Urothelium cell line (cell line): ENCODE data around the gene SLC2A2.
"Not testable (repeated sequence)": the region's sequence is repeated elsewhere in the genome, so short reads cannot be mapped to it uniquely, and the experiment has no call there.

ENCODE experiments used
- DNase-seq: peaks from one replicate; pipeline ENCODE4 v3.0.0; 2011; ENCODE audit warnings: low spot score, mixed read lengths
- FAIRE-seq: peaks from 2 replicates; lab custom pipeline; 2011; peaks lifted over from hg19 to GRCh38; lab: Jason Lieb, UNC

The SLC2A2 gene

DNA sequence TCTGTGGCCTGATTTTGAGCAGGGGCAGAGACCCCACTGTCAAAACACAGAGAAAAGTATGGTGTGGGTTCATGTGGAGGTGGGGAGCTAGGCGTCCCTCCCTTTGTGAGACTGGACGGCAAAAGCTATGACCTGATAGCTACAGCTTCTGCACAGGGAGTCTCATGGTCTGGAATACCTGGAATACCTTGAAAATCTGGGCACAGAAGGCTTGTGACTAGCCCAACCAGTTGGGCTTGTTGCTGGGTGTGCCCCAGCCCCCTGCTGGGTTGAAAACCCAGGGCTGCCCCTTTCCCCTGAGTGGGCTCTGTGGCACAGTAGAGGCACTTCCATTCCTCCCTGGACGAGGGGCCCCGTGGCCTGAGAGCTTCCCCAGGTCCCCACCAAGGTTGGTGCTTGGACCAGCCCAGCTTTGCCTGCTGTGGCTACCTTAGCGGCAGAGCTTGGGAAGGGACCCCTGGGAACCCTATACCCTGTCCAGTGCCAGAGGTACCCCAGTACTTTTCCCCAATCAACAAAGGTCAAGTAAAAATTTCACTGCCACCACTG is 37.3 kb downstream of the SLC2A2 start:
- FAIRE-seq (no peak), DNase-seq (no peak)

- DNase-seq (no peak), FAIRE-seq (no peak)
These were observed 38.1 kb downstream of the SLC2A2 start for GRCh38 chr3:170988378-170988777.

DNA sequence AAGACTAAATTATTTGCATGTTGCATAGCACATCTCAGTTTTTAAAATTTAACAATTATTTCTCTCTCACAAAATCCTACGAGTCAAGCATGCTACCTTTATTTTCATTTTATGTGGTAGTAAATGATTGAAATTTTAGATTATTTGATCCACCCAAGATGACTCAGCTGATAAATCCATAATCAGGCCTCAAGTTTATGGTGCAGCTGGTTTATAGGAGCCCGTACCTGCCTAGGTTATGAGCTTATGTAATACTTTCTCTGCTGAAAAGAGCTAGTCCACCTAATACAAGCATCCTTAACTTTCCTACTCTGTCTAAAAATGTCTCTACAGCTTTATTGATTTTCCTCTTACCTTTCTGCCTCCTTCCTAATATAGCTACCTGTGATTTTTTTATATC is 41.2 kb downstream of the SLC2A2 start:
- DNase-seq, result no peak
- FAIRE-seq, result no peak

- FAIRE-seq (no peak), DNase-seq (no peak)
These were observed 43.8 kb downstream of the SLC2A2 start for GRCh38 chr3:170982733-170983132.

DNA sequence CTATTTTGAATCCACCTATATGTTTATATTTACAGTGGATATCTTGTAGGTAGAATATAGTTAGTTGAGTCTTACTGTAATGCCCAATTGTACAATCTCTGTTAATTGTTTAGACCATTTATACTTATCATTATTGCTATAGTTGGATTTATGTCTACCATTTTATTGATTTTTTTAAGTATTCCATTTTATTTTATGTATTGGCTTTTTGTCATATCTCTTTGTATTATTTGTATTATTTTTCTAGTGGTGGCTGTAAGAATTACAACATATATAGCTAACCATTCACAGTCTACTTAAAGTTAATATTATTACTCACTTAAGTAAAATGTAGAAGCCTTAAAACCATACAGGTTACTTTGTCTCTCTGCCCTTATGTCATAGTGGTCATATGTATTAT is 46.1 kb downstream of the SLC2A2 start:
- DNase-seq, result no peak
- FAIRE-seq, result no peak

DNA sequence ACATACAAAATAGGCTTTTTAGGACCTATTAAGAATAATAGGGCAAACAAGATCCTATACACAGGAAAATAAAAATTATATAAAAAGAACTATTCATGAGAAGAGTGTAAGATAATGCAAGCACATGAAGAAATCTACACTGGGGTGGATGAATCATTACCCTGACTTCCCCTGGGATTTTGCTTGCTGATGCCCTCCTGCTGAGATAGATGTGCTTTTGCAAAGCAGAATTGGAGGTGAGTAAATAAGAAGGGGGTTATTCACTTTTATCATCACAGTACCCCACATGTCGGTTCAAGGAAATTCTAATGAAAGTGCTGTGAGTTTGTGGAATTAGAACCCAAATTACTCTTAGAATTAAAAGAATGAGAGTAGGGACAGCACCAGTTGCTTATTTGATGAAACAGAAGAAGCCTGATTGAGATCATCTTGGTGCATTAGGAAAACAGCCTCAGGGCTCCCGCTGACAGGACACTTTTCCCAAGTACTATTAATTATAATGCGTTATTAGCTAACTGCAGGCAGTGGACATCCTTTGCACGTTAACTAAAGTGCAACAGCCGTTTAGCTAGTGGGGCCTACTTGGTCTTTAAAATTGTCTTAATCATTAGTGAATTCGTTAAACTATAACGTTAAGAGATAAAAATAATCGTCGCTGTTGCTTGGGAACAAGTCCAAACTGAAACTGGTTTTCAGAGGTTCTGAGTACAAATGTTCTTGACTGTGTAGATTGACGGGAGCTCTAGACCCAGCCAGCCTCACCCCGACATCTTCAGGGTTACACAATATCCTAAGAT is 48.4 kb downstream of the SLC2A2 start:
- DNase-seq (no peak), FAIRE-seq (no peak)

DNA sequence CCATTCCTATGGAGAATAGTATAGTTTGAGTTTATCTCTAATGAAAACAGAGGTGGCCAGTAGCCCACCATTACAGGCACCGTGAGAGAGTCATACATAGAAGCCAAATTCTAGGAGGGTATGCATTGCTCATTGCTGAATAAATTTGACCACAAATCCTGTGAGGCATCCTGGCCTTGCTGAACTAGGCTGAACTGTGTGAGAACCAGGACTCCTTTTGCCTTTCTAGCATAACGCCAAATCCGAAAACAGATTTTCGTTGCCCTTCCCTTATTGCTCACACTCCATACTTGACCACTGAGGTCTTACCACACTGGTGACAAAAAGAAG is 50.4 kb downstream of the SLC2A2 start:
- FAIRE-seq (no peak), DNase-seq (no peak)

GRCh38 chr3:170975283-170976189 is 51.0 kb downstream of the SLC2A2 start:
- FAIRE-seq (no peak), DNase-seq (no peak)

DNA sequence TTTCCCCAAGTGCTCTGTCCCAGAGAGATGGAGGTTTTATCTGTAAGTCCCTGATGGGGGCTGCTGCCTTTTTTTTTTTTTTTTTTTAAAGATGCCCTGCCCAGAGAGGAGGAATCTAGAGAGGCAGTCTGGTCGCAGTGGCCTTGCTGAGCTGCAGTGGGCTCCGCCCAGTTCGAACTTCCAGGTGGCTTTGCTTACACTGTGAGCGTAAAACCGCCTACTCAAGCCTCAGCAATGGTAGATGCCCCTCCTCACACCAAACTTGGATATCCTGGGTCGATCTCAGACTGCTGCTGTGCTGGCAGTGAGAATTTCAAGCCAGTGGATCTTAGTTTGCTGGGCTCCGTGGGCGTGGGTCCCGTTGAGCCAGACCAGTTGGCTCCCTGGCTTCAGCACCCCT is 51.6 kb downstream of the SLC2A2 start:
- no peak for FAIRE-seq
- DNase-seq, result no peak

- not testable (repeated sequence) for DNase-seq, FAIRE-seq
These were observed 53.6 kb downstream of the SLC2A2 start for GRCh38 chr3:170972917-170973316.

DNA sequence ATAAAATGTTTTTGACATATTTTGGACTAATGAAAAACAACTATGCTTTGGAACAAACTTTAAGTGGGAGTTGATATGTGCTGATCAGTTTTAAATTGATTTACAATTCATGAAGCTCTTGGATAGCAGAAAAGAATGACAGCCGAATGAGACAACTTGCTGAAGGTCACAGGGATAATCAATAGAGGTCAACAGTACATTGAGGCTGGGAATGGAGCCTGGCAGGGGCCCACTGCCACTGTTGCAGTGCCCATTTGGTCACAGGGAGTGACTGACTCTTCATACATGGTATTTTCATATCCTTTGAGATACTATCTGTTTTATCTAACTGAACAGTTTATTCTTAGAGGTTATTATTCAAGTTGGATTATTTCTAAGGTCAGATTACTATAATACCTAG is 59.4 kb downstream of the SLC2A2 start:
- DNase-seq (no peak), FAIRE-seq (no peak)

DNA sequence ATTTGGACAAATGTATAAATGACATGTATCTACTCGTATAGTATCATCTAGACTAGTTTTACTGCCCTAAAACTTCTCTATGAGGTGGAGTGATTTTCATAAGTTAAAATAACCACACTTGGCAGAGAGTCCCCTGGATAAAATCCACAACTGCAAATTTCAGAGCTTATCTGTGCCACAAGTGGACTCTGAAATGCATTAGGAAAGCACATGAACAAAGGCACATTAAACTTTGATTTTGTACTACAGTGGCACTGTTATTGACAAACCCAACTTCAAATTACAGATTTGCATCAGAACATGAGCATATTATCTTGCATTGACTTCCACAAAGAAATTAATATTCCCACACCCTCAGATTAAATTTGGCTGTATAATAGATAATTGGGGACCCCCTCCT is 60.0 kb downstream of the SLC2A2 start:
- DNase-seq (no peak), FAIRE-seq (no peak)

- FAIRE-seq, result no peak
These were observed 64.1 kb downstream of the SLC2A2 start for GRCh38 chr3:170962411-170962810.

GRCh38 chr3:170961616-170962400 is 64.7 kb downstream of the SLC2A2 start:
- DNase-seq (no peak), FAIRE-seq (no peak)

More at GRCh38 chr3:170962411-170962810, 64.1 kb downstream of the SLC2A2 start:
- no peak for DNase-seq

DNA sequence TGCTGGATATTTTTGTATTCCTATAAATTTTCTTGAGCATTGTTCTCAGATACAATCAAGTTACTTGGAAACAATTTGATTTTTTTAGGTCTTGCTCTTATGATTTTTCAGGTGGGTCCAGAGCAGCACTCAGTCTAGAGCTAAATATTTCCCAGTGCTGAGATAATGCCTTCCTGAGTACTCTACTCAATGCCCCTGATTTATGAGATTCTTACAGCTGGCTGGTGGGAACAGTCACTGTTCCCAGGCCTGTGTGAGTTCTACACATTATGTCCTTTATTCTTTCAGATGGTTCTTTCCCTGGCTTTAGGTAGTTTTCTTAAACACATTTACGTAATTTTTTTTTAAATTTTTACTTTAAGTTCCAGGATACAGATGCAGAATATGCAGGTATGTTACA is 67.1 kb downstream of the SLC2A2 start:
- FAIRE-seq (no peak), DNase-seq (no peak)

- DNase-seq (no peak), FAIRE-seq (no peak)
These were observed 69.9 kb downstream of the SLC2A2 start for GRCh38 chr3:170956647-170957046.

DNA sequence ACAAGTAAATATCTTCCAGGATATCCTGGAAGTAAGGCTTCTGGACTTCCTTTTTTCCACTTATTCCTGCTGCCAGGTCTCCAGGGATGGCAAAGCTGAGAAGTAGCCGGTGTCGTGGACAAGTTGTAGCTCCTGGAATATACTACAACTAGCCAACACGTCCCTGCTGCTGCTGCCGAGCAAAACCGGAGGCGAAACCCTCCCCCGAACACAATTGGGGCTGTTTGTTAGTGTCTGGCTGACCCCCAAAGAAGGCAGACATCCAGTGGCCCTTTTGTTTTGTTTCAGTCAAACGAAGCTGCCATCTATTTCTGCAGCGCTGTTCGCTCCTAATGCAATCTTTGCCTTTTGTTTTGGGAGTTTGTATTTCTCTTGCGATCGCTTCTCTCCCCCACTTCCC is 72.8 kb downstream of the SLC2A2 start:
- FAIRE-seq, result no peak
- DNase-seq, result no peak

- FAIRE-seq, result no peak
- no peak for DNase-seq
These were observed 73.3 kb downstream of the SLC2A2 start for GRCh38 chr3:170953229-170953628.

DNA sequence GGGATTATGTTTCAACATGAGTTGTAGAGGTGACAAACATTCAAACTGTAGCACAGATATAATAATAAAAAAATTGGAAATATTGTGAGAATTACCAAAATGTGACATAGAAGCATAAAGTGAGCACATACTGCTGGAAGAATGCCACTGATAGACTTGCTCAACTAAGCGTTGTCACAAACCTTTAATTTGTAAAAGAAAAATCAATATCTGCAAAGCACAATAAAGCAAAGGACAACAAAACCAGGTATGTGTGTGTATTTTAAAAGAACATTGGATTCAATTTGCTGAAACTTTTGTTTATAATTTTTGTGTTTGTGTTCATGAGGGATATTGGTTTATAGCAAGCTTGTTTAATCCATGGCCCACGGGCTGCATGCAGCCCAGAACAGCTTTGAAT is 77.3 kb downstream of the SLC2A2 start:
- no peak for DNase-seq
- no peak for FAIRE-seq

- FAIRE-seq (no peak), DNase-seq (no peak)
These were observed 79.3 kb downstream of the SLC2A2 start for GRCh38 chr3:170947018-170947769.
